RWPE2 (cell line): Measurements from ENCODE around the gene MSH3.
A peak's percentile ranks its signal among the peaks of the same experiment; 100 is the strongest.

Source experiments
- ATAC-seq: fragments of 200-7000 bp; cut with Tn5 transposase; 3 replicates; pipeline ENCODE4 v1.9.1; 2021; ENCODE audit warnings: low read depth
- DNase-seq: peaks from one replicate; pipeline ENCODE4 v3.0.0-alpha.2; 2020; ENCODE audit warnings: low spot score
- H3K27ac ChIP-seq: fragments of 450-650 bp; 2 replicates; pipeline ENCODE4 v1.5.1; 2017; ENCODE audit warnings: mild to moderate bottlenecking; ENCODE audit not compliant: poor library complexity, severe bottlenecking
- H3K27me3 ChIP-seq: fragments of 250-450 bp; sonication (Bioruptor Pico); 2 replicates; pipeline ENCODE4 v1.5.1; 2021; ENCODE audit warnings: mild to moderate bottlenecking, moderate library complexity; ENCODE audit not compliant: insufficient read depth, poor library complexity, severe bottlenecking
- H3K36me3 ChIP-seq: fragments of 250-450 bp; sonication (Bioruptor Pico); 2 replicates; pipeline ENCODE4 v1.5.1; 2020; ENCODE audit warnings: low read depth, mild to moderate bottlenecking, moderate library complexity
- H3K4me1 ChIP-seq: fragments of 250-450 bp; sonication (Bioruptor Pico); 2 replicates; pipeline ENCODE4 v1.5.1; 2021; ENCODE audit warnings: mild to moderate bottlenecking, moderate library complexity; ENCODE audit not compliant: insufficient read depth, poor library complexity, severe bottlenecking
- H3K4me3 ChIP-seq: fragments of 250-450 bp; sonication (Bioruptor Pico); 2 replicates; pipeline ENCODE4 v1.5.1; 2021; ENCODE audit warnings: mild to moderate bottlenecking, moderate library complexity; ENCODE audit not compliant: severe bottlenecking
- H3K9me3 ChIP-seq: fragments of 250-450 bp; sonication (Bioruptor Pico); 2 replicates; pipeline ENCODE4 v1.5.1; 2021; ENCODE audit warnings: mild to moderate bottlenecking, moderate library complexity; ENCODE audit not compliant: severe bottlenecking
- TF ChIP-seq, protein P1 (sequence below): fragments of 450-650 bp; IDR thresholded peaks from one replicate; pipeline ENCODE4 v1.5.1; 2017; ENCODE audit warnings: mild to moderate bottlenecking, moderate library complexity; ENCODE audit not compliant: poor library complexity, severe bottlenecking

MSH3 gene

DNA sequence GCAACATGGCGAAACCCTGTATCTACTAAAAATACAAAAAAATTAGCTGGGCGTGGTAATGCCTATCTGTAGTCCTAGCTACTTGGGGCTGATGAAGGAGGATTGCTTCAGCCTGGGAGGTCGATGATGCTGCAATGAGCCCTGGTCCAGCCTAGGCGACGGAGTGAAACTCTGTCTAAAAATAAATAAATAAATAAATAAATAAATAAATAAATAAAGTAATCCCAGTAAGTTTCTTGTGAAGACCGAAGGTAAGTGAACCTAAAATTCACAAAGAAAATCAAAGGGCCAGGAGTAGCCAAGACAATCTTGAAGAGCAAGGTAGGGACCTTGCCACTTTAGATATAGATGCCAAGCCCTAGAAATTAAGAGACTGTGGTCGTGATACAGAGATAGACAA lies 68.5 kb downstream of the MSH3 start:
- Histone ChIP-seq H3K4me3 (no peak overlapping the region), H3K4me1 (no peaks in the 10 kb centered on the region), H3K27me3 (no peaks in the 10 kb centered on the region), H3K9me3 (no peaks in the 10 kb centered on the region), H3K36me3 (peaks cover 42% of the 10 kb centered on the region), H3K27ac (no peak overlapping the region)
- ATAC-seq (no peak), DNase-seq (no peak)
- TF ChIP-seq, protein P1, sequence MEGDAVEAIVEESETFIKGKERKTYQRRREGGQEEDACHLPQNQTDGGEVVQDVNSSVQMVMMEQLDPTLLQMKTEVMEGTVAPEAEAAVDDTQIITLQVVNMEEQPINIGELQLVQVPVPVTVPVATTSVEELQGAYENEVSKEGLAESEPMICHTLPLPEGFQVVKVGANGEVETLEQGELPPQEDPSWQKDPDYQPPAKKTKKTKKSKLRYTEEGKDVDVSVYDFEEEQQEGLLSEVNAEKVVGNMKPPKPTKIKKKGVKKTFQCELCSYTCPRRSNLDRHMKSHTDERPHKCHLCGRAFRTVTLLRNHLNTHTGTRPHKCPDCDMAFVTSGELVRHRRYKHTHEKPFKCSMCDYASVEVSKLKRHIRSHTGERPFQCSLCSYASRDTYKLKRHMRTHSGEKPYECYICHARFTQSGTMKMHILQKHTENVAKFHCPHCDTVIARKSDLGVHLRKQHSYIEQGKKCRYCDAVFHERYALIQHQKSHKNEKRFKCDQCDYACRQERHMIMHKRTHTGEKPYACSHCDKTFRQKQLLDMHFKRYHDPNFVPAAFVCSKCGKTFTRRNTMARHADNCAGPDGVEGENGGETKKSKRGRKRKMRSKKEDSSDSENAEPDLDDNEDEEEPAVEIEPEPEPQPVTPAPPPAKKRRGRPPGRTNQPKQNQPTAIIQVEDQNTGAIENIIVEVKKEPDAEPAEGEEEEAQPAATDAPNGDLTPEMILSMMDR, result no peak

DNA sequence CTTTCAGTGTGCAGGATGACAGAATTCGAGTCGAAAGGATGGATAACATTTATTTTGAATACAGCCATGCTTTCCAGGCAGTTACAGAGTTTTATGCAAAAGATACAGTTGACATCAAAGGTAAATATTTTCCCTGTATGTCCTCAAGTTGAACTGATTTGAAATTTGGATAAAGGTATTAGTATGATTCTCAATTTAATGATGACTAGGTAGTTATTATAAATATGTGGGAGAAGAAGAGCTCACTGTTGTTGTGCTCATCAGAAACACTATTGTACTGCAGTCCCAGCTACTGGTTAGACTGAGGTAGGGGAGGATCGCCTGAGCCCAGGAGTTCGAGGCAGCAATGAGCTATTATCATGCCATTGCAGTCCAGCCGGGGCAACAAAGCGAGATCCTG lies 71.0 kb downstream of the MSH3 start:
- Histone ChIP-seq H3K4me1 (no peaks in the 10 kb centered on the region), H3K4me3 (no peak overlapping the region), H3K27ac (no peak overlapping the region), H3K27me3 (no peaks in the 10 kb centered on the region), H3K36me3 (peaks cover 42% of the 10 kb centered on the region), H3K9me3 (no peaks in the 10 kb centered on the region)
- DNase-seq, result no peak
- TF ChIP-seq, protein P1, result no peak
- no peak for ATAC-seq

DNA sequence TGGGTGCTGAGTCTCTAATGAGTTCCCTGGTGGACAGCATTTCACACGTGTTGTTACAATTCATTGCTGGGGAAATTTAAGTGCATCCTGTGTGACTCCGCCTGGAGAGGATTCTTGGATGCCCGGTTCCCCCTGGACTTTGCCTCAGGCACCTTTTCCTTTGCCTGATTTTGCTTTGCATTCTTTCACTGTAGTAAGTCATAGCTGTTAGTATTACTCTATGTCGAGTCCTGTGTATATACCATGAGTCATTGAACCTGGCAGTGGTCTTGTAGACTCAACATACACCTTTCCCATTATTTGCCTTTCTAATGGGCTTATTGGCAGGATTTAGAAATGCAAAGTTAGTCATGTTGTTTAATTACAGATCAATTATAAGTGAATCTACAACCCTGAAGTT lies 82.3 kb downstream of the MSH3 start:
- TF ChIP-seq, protein P1, result no peak
- H3K4me3 ChIP-seq, result no peak overlapping the region
- no peaks in the 10 kb centered on the region for H3K9me3 ChIP-seq
- peak overlapping the region; percentile 36 for H3K27ac ChIP-seq
- peaks cover 10% of the 10 kb centered on the region for H3K4me1 ChIP-seq
- peaks cover 9% of the 10 kb centered on the region for H3K36me3 ChIP-seq
- H3K27me3 ChIP-seq, result no peaks in the 10 kb centered on the region
- DNase-seq, result no peak
- ATAC-seq, result peak; percentile 99

DNA sequence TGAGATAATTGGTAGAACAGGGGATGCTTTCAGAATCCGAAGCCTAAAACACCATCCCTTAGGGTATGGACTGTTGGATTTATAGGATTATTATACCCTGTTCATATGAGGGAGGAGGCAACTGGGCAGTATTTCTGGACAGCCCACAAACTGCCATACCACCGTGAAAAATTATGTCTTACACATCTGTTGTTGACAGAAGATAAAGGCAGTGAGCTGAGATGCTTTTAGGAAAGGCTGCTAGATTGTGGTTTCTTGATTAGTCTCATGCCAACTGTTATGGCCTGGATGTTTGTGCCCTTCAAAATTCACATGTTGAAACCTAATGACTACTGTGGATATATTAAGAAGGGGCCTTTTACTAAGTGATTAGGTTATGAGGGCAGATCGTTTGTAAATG lies 84.0 kb downstream of the MSH3 start:
- TF ChIP-seq, protein P1, result no peak
- H3K27ac ChIP-seq, result no peak overlapping the region
- H3K4me3 ChIP-seq, result no peak overlapping the region
- ATAC-seq (no peak), DNase-seq (no peak)
- peaks cover 10% of the 10 kb centered on the region for H3K4me1 ChIP-seq
- no peaks in the 10 kb centered on the region for H3K9me3 ChIP-seq
- H3K36me3 ChIP-seq, result peaks cover 9% of the 10 kb centered on the region
- H3K27me3 ChIP-seq, result no peaks in the 10 kb centered on the region

DNA sequence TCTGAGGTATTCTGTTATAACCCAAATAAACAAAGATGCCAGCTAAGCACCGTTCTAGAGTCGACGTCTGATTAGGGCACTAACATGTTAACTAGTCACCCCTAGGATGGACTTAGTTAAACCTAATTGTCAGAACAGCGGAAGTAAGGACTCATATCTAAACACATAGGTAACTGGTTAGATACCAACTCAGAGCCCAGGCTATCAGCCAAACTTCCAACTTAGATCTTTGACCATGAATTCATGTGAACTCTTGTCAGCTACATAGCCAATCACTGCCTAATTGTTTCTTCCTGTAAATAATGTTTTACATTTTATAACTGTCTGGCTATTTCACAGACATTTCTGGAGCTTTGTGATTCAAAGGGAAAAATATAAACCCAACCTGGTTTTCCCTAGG lies 84.6 kb downstream of the MSH3 start:
- TF ChIP-seq, protein P1, result no peak
- ATAC-seq (no peak), DNase-seq (no peak)
- Histone ChIP-seq H3K9me3 (no peaks in the 10 kb centered on the region), H3K4me1 (peaks cover 10% of the 10 kb centered on the region), H3K27me3 (no peaks in the 10 kb centered on the region), H3K27ac (no peak overlapping the region), H3K36me3 (peaks cover 12% of the 10 kb centered on the region), H3K4me3 (no peak overlapping the region)
